ELR (cell line): ENCODE measurements around the gene NPC1L1.
"Not testable (repeated sequence)": the region's sequence is repeated elsewhere in the genome, so short reads cannot be mapped to it uniquely, and the experiment has no call there.

Source experiments
- DNase-seq: peaks from one replicate; pipeline ENCODE4 v3.0.0-alpha.2; 2015; ENCODE audit warnings: low read depth

NPC1L1 gene

GRCh38 chr7:44564606-44565005 lies 23.5 kb upstream of the NPC1L1 start:
- no peak for DNase-seq

DNA sequence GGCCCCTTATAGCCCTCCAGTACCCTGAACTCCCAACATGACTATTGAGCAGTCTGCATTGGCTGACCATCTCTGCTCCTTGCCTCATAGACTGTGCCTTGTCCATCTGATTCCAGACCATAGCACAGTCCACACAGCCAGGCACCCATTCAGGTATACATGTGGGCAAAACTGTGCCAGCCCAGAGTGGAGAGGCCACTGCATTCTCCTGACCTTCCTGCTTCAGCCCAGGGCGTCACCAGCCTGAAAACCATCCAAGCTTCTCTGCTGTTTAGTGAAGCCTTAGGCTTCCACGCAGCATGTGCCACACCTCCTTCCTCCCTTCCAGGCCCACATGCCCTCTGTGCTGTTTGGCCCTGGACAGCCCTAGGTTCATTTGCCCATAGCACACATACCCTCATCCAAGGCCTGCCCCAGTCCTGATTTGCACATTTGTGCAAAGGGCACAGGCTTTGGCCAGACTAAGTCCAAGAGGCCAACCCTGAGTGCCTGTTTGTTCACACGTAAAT lies 22.1 kb upstream of the NPC1L1 start:
- no peak for DNase-seq

GRCh38 chr7:44562622-44562962 lies 21.5 kb upstream of the NPC1L1 start:
- not testable (repeated sequence) for DNase-seq

DNA sequence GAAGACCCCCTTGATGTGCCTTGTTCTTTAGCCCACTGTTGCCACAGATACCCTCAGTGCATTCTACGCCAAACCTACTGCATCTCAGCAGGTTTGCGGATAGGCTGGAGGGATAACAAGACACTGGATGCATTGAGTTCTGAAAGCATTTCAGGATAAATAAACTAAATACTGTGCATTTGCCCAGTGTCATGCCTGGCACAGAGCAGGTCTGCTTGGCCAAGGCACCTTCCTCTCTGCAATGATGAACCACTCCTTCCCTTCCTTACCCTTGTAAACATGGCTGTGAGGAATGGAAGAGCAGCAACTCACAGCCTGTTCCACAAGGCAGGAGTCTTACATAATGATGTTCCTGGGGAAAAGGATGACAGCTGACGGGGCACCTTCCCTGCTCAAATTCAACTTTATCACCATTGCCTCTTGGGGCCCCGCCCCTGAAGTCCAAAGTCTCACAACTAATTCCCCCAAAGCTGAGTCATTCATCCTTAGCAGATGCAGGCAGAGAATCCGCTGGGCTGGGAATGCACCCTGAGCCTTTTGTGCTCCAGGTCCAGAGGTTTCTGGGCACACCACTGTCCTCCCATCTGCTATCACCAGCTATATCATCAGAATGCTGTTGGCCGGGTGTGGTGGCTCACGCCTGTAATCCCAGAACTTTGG lies 21.0 kb upstream of the NPC1L1 start:
- peak; percentile 81 for DNase-seq

DNA sequence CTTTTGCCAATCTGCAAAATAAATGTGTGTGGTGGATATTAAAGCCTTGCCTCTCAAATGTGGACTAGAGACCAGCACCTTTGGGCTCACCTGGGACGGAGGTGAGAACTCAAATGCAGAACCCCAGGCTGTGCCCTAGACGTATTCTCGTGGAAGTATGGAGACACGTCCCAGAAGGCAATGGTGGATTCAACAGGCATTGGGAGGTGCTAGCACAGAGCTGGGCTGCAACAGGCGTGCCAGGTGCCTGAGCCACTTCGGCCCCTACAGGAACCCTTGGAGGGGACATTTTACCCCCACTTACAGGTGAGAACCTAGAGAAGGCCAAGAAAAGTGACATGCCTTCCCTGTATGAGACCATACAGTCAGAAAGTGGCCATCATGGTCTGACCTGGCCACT lies 20.4 kb upstream of the NPC1L1 start:
- no peak for DNase-seq

GRCh38 chr7:44559485-44559884 lies 18.4 kb upstream of the NPC1L1 start:
- DNase-seq = no peak

- no peak for DNase-seq
Observed at GRCh38 chr7:44557485-44557884, 16.4 kb upstream of the NPC1L1 start.

DNA sequence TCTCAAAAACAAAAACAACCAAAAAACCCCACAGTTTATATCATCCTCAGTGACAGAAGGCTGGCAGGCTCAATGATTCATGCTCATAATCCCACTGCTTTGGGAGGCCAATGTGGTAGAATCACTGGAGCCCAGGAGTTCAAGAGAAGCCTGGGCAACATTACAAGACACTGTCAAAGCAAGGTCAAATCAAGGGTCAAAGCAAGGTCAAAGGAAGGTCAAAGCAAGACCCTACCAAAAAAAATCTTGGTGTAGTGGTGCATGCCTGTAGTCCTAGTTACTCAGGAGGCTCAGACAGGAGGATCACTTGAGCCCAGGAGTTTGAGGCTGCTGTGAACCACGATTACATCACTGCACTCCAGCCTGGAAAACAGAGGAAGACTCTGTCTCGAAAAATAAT lies 14.2 kb upstream of the NPC1L1 start:
- DNase-seq = no peak

- not testable (repeated sequence) for DNase-seq
Observed at GRCh38 chr7:44552473-44553005, 11.4 kb upstream of the NPC1L1 start.

GRCh38 chr7:44549457-44549856 lies 8.3 kb upstream of the NPC1L1 start:
- no peak for DNase-seq

DNA sequence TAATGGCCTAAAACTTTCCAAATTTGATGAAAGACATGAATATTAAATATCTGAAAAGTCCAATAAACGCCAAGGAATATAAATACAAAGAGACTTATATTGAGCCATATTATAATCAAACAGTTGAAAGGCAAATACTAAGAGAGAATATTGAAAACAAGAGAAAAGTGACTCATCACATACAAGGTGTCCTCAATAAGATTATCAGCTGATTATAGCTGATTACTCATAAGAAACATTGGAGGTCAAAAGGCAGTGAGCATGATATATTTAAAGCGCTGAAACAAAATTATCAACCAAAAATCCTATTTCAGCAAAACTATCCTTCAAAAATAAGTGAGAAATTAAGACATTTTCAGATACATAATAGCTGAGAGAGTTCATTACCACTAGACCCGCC lies 7.8 kb upstream of the NPC1L1 start:
- DNase-seq = peak; percentile 27

DNA sequence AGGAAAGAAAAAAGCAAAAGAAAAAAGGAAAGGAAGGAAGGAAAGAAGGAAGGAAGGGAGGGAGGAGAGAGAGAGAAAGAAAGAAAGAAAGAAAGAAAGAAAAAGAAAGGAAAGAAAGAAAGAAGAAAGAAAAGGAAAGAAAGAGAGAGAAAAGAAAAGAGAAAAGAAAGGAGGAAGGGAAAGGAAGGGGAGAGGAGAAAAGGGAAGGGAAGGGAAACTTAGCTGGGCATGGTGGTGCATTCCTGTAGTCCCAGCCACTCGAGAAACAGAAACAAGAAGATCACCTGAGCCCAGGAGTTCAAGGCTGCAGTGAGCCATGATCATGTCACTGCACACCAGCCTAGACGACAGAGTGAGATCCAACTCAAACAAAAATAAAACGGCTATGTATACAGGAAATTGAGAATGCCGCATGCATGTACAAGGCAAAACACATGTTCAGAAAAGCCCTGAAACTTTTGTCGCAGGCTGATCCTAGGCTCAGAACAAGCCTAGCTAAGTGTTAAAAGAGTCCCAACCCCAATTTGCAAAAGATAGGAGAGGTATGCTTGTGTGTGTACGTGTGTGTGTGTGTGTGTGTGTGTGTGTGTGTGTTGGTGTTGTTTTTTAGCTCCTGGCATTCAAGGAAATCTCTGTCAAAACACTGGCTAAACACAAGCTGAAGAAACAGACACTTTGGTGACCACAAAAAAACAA lies 6.6 kb upstream of the NPC1L1 start:
- DNase-seq = peak; percentile 24

- no peak for DNase-seq
Observed at GRCh38 chr7:44541876-44542610, 913 bp upstream of the NPC1L1 start.

- DNase-seq = no peak
Observed at GRCh38 chr7:44540592-44541027, 520 bp downstream of the NPC1L1 start.

GRCh38 chr7:44539669-44540506 lies 1.2 kb downstream of the NPC1L1 start:
- no peak for DNase-seq

DNA sequence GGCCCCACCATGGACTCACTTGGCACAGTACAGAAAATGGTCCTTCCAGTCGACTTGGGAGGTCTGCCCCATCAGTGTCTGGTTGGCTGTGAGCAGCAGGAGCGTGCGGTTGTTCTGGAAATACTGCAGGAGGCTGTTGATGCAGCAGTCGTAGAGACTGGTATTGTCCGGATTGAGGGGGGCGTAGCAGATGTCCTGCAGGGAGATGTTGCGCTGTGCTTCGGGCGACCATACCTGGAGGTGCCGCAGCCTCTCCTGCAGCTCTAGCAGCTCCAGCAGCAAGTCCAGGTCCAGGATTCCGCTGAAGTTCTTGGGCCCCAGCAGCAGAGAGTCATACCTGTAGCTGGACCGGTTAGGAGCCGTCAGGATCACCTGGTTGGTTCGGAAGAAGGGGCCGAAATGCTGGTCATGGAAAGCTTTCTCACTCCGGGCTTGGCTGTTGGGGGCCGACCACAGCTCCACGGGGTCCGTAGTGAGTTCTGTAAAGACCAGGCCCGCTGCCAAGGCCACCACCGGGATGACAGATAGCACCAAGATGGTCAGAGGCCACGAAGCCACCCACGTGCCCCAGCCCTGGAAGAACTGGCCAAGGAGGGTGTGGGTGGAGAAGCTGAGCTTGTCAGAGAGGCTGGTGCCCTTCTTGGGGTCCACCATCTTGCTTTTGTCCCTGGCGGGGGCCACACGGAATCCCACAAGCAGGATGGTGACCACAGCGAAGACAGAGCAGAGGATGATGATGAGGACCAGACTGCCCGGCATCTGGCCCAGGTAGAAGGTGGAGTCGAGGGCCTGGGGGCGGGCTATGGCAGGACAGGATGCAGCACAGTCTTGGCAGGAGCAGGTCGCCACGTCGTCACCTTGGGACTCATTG lies 2.1 kb downstream of the NPC1L1 start:
- DNase-seq = no peak

DNA sequence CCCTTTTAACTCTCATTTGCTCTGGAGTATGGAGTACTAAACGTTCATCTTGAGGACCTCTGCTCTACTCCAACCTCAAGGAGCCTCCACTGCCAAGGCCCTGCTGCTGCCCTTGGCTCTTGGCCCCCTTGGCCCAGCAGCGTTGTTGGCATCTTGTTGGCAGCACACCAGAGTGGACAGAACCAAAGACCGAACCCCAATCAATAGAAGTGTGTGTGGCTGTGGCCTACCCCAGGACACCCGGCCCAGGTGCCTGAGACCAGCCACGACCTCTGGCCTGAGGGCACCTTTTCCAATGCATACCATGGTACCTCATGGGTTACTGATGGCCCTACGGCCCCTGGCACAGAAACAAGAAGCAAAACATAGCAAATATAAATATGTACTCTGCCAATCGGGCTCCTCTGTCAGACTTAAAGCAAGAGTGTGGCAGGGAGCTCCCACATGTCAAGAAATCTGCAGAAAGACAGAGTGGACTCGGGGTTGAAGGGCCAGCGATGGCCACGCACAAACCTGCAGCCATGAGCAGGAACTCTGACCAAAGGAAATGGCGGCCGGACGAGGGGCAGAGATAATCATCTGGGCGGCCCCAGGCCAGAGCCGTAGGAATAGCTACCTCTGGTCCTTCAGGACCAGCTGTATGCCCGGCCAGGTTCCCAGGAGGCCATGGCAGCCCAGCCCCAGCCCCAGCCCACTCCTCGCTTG lies 2.9 kb downstream of the NPC1L1 start:
- no peak for DNase-seq

DNA sequence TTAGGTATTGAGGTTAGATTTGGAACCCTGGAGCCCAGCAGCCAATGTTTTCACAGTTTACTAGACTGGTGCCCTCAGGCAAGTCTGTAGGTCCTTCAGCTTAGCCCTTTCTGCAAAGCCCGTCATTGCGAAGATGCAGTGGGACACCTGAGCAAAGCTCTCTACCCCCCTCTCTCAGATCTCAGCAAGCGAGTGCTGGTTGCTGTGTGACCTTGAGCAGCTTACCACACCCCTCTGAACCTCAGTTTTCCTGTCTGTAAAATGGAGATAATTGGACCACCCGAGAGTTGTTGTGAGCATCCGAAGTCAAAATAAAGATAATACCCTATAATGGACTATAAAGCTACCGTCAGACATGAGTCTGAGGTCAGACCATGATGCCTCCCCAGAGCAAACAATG lies 3.7 kb downstream of the NPC1L1 start:
- DNase-seq = no peak

- DNase-seq = no peak
Observed at GRCh38 chr7:44536090-44536489, 5.0 kb downstream of the NPC1L1 start.

GRCh38 chr7:44535348-44536064 lies 5.6 kb downstream of the NPC1L1 start:
- no peak for DNase-seq
